ENCODE results near the gene PRMT1.

Gene PRMT1

DNA sequence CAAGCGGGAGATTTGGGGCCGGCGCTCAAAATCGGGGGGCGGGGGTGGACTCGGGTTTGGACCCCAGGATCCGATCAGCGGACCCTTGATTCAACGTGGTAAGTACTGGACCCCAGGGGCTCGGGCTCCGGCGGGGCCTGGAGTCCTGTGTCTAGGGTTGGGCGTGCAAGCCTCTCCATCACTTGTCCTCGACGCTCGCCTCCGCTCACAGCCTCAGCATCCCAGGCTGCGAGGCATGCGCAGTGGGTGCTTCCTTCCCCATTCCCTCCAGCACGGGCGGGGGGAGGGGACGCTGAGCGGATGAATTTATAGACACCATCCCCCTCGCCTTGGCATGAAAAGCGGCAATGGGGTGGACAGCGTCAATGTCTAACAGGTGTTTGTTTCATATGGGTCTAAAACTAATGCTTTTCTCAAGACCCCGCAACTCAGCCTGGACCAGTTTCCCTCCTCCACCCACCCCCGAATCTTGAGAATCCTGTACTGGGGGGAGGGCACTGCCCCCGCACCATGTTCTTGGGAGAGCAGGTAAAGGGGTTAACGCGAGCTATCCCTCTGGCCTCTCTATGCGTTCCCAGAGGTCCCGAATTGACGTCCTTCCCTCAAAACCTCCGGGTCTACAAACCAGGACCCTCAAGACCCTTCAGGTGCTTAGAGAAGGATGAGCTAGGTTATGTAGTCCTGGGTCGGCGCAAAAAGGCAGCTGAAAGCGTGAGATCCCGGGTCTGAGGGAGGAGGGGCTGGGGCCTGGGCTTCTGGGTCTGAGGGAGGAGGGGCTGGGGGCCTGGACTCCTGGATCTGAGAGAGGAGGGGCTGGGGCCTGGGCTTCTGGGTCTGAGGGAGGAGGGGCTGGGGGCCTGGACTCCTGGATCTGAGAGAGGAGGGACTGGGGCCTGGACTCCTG is 14.4 kb downstream of the PRMT1 start:
- peak; percentile 14 for DNase-seq (ENCODE audit: low read depth)
- TF ChIP-seq POLR2A (IDR thresholded peaks at IDR 0.05; ENCODE audit: extremely low read depth, insufficient read length) = no peak
- no peak for TF ChIP-seq MYC (IDR thresholded peaks at IDR 0.05; ENCODE audit: low read depth, low read length)
- H3K4me3 ChIP-seq (ENCODE audit: low read depth, low read length) = no peak overlapping the region

DNA sequence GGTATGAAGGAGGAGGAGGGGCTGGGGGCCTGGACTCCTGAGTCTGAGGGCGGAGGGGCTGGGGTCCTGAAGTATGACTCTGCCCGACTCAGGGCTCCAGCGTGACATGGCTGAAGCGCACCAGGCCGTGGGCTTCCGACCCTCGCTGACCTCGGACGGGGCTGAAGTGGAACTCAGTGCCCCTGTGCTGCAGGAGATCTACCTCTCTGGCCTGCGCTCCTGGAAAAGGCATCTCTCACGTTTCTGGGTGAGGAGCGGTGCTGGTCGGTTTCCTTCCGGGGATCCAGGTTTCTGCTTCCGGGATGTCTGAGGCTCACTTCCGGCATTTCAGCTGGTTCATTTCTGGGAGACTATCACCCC is 15.1 kb downstream of the PRMT1 start:
- no peak for DNase-seq (ENCODE audit: low read depth)
- TF ChIP-seq MAX (IDR thresholded peaks at IDR 0.05; ENCODE audit: low read depth, low read length) (no peak), POLR2A (IDR thresholded peaks at IDR 0.05; ENCODE audit: extremely low read depth, insufficient read length) (no peak), MYC (IDR thresholded peaks at IDR 0.05; ENCODE audit: low read depth, low read length) (no peak), CTCF (IDR thresholded peaks at IDR 0.05; ENCODE audit: low read depth, low read length) (no peak)
- no peak overlapping the region for H3K4me3 ChIP-seq (ENCODE audit: low read depth, low read length)

GRCh38 chr19:49696115-49696514 is 19.0 kb downstream of the PRMT1 start:
- TF ChIP-seq POLR2A (IDR thresholded peaks at IDR 0.05; ENCODE audit: extremely low read depth, insufficient read length) = no peak
- TF ChIP-seq CTCF (IDR thresholded peaks at IDR 0.05; ENCODE audit: low read depth, low read length) = no peak
- no peak for TF ChIP-seq MYC (IDR thresholded peaks at IDR 0.05; ENCODE audit: low read depth, low read length)
- TF ChIP-seq MAX (IDR thresholded peaks at IDR 0.05; ENCODE audit: low read depth, low read length) = no peak
- no peak overlapping the region for H3K4me3 ChIP-seq (ENCODE audit: low read depth, low read length)
- DNase-seq (ENCODE audit: low read depth) = no peak

DNA sequence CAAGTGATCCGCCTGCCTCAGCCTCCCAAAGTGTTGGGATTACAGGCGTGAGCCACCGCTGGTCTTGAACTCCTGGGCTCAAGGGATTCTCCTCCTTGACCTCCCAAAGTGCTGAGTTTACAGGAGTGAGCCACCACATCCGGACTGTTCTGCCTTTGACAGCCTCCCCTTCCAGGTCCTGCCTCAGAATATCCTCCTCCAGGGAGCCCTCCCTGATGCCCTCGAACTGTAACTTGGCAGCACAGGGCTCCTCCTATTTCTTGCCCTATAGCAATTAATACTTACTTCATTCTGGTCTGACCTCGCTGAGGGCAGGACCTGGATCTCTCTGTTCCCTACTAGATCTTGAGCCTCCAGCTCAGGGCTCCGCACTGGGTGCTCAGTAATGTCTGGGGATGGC is 19.8 kb downstream of the PRMT1 start:
- TF ChIP-seq CTCF (IDR thresholded peaks at IDR 0.05; ENCODE audit: low read depth, low read length) = no peak
- no peak for TF ChIP-seq POLR2A (IDR thresholded peaks at IDR 0.05; ENCODE audit: extremely low read depth, insufficient read length)
- no peak for TF ChIP-seq MYC (IDR thresholded peaks at IDR 0.05; ENCODE audit: low read depth, low read length)
- TF ChIP-seq MAX (IDR thresholded peaks at IDR 0.05; ENCODE audit: low read depth, low read length) = no peak
- H3K4me3 ChIP-seq (ENCODE audit: low read depth, low read length) = no peak overlapping the region
- no peak for DNase-seq (ENCODE audit: low read depth)

DNA sequence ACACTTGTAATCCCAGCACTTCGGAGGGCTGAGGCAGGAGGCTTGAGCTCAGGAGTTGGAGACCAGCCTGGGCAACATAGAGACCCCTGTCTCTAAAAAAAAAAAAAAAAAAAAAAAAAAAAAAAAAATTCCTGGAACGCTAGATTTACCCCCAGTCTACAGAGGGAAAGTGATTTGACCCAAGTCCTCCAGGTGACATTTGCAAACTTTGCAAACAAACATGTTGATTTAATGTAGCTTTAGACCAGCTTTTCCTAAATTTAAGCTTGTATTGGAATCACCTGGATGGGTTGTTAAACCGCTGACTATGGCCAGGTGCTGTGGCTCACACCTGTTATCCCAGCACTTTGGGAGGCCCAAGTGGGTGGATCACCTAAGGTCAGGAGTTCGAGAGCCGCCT is 22.3 kb downstream of the PRMT1 start:
- no peak for DNase-seq (ENCODE audit: low read depth)
- H3K4me3 ChIP-seq (ENCODE audit: low read depth, low read length) = no peak overlapping the region
- TF ChIP-seq CTCF (IDR thresholded peaks at IDR 0.05; ENCODE audit: low read depth, low read length) = no peak
- no peak for TF ChIP-seq MAX (IDR thresholded peaks at IDR 0.05; ENCODE audit: low read depth, low read length)
- TF ChIP-seq POLR2A (IDR thresholded peaks at IDR 0.05; ENCODE audit: extremely low read depth, insufficient read length) = no peak
- TF ChIP-seq MYC (IDR thresholded peaks at IDR 0.05; ENCODE audit: low read depth, low read length) = no peak

GRCh38 chr19:49700563-49700962 is 23.5 kb downstream of the PRMT1 start:
- TF ChIP-seq POLR2A (IDR thresholded peaks at IDR 0.05; ENCODE audit: extremely low read depth, insufficient read length) = no peak
- no peak for TF ChIP-seq MAX (IDR thresholded peaks at IDR 0.05; ENCODE audit: low read depth, low read length)
- TF ChIP-seq MYC (IDR thresholded peaks at IDR 0.05; ENCODE audit: low read depth, low read length) = no peak
- TF ChIP-seq CTCF (IDR thresholded peaks at IDR 0.05; ENCODE audit: low read depth, low read length) = no peak
- DNase-seq (ENCODE audit: low read depth) = no peak
- H3K4me3 ChIP-seq (ENCODE audit: low read depth, low read length) = no peak overlapping the region
